Activated CD8-positive, alpha-beta T cell treated with anti-CD3 and anti-CD28 coated beads for 36 hours (primary cell): Measurements from ENCODE around the gene PRPF4. TPM values are rescaled to one million over a fixed set of nuclear protein-coding genes. Genes with fewer than 3 reads are reported as not detected.
"Not testable (repeated sequence)": the region's sequence is repeated elsewhere in the genome, so short reads cannot be mapped to it uniquely, and the experiment has no call there.

Experiments
- ATAC-seq: fragments of 200-7000 bp; cut with Tn5 transposase; one replicate; pipeline ENCODE4 v1.10.0; 2021; ENCODE audit warnings: mild to moderate bottlenecking, moderate library complexity
- CTCF ChIA-PET: fragments of 350-600 bp; sonication (Branson Sonifier 250); formaldehyde crosslinking; loops from one replicate; lab custom pipeline; 2021; ENCODE audit warnings: antibody characterized with exemption; lab: Charles Lee
- POLR2A ChIA-PET: fragments of 350-600 bp; sonication (Branson Sonifier 250); formaldehyde crosslinking; loops from one replicate; lab custom pipeline; 2021; ENCODE audit warnings: antibody characterized with exemption; lab: Charles Lee
- DNase-seq: peaks from one replicate; pipeline ENCODE4 v3.0.0-alpha.2; 2020
- H3K27ac Mint-ChIP-seq: one replicate; pipeline ENCODE4 v1.8.0; 2021; ENCODE audit warnings: mild to moderate bottlenecking, mixed read lengths
- H3K27me3 Mint-ChIP-seq: one replicate; pipeline ENCODE4 v1.8.0; 2021; ENCODE audit warnings: mixed read lengths
- H3K36me3 Mint-ChIP-seq: one replicate; pipeline ENCODE4 v1.8.0; 2021; ENCODE audit warnings: low read depth, mixed read lengths
- H3K4me1 Mint-ChIP-seq: one replicate; pipeline ENCODE4 v1.8.0; 2021; ENCODE audit warnings: low read depth, mixed read lengths
- H3K4me3 Mint-ChIP-seq: one replicate; pipeline ENCODE4 v1.8.0; 2021; ENCODE audit warnings: mild to moderate bottlenecking, moderate library complexity, mixed read lengths
- H3K9me3 Mint-ChIP-seq: one replicate; pipeline ENCODE4 v1.8.0; 2021; ENCODE audit warnings: mixed read lengths
- CTCF ChIP-seq: fragments of 200-600 bp; IDR thresholded peaks from one replicate; pipeline ENCODE4 v1.8.0; 2022; ENCODE audit warnings: antibody characterized with exemption, mild to moderate bottlenecking
- intact Hi-C: fragments of 100-400 bp; cut with micrococcal nuclease; formaldehyde crosslinking; loops from one replicate; pipeline ENCODE4 v1.10.0; 2022
- total RNA-seq, 2 experiments: library from RNA; stranded (reverse); gene quantifications; one replicate each; pipeline ENCODE4 v1.2.3, GENCODE V29; 2021

Gene PRPF4
- total RNA-seq, 2 experiments from 2014 or later: 52.9 to 56.5 TPM

- Mint-ChIP-seq H3K27ac (no peak overlapping the region), H3K27me3 (no peaks in the 10 kb centered on the region), H3K4me1 (peaks cover 2% of the 10 kb centered on the region), H3K36me3 (peaks cover 12% of the 10 kb centered on the region), H3K9me3 (peaks cover 7% of the 10 kb centered on the region), H3K4me3 (no peak overlapping the region)
- DNase-seq (no peak), ATAC-seq (no peak)
- no peak for TF ChIP-seq CTCF
- intact Hi-C loops: no loop called here
- POLR2A ChIA-PET: interaction anchor here (1.0 kb wide), 1 partner anchor 22 kb away, joined by 3 read pairs; no protein-coding TSS in a partner anchor
- CTCF ChIA-PET: no interaction called here
These were observed 29.6 kb upstream of the PRPF4 start for GRCh38 chr9:113245894-113246293.

GRCh38 chr9:113246928-113247327 is 28.5 kb upstream of the PRPF4 start:
- no peaks in the 10 kb centered on the region for H3K4me1 Mint-ChIP-seq
- CTCF ChIA-PET: no interaction called here
- ATAC-seq (no peak), DNase-seq (no peak)
- intact Hi-C loops: no loop called here
- peaks cover 7% of the 10 kb centered on the region for H3K9me3 Mint-ChIP-seq
- POLR2A ChIA-PET: interaction anchor here (0.5 kb wide), 1 partner anchor 235 kb away, joined by 3 read pairs; the partner anchor contains the start of gene ZNF883
- H3K27me3 Mint-ChIP-seq: no peaks in the 10 kb centered on the region
- peaks cover 9% of the 10 kb centered on the region for H3K36me3 Mint-ChIP-seq
- H3K4me3 Mint-ChIP-seq: no peak overlapping the region
- no peak for TF ChIP-seq CTCF
- H3K27ac Mint-ChIP-seq: no peak overlapping the region

GRCh38 chr9:113247640-113248039 is 27.8 kb upstream of the PRPF4 start:
- Mint-ChIP-seq H3K27ac (no peak overlapping the region), H3K4me3 (no peak overlapping the region), H3K4me1 (no peaks in the 10 kb centered on the region), H3K9me3 (peaks cover 7% of the 10 kb centered on the region), H3K27me3 (no peaks in the 10 kb centered on the region), H3K36me3 (peaks cover 9% of the 10 kb centered on the region)
- TF ChIP-seq CTCF: no peak
- ATAC-seq: no peak
- CTCF ChIA-PET: interaction anchor here (1.3 kb wide), 1 partner anchor 26 kb away, joined by 4 read pairs; no protein-coding TSS in a partner anchor
- DNase-seq: no peak
- POLR2A ChIA-PET: interaction anchor here (0.5 to 0.6 kb wide), 2 partner anchors 155 to 236 kb away, joined by 3 to 5 read pairs; partner anchors contain the start of gene ZNF883
- intact Hi-C loops: no loop called here

GRCh38 chr9:113249661-113250060 is 25.8 kb upstream of the PRPF4 start:
- H3K4me1 Mint-ChIP-seq, H3K4me3 Mint-ChIP-seq, CTCF ChIA-PET, H3K27me3 Mint-ChIP-seq, DNase-seq, H3K36me3 Mint-ChIP-seq, H3K9me3 Mint-ChIP-seq, intact Hi-C loops, H3K27ac Mint-ChIP-seq, ATAC-seq: not testable (repeated sequence)
- POLR2A ChIA-PET: interaction anchor here (0.6 kb wide), 1 partner anchor 1036 kb away, joined by 5 read pairs; no protein-coding TSS in a partner anchor

- no peak overlapping the region for H3K4me3 Mint-ChIP-seq
- H3K4me1 Mint-ChIP-seq: no peaks in the 10 kb centered on the region
- no peak for TF ChIP-seq CTCF
- H3K9me3 Mint-ChIP-seq: peaks cover 7% of the 10 kb centered on the region
- POLR2A ChIA-PET: no interaction called here
- peaks cover 9% of the 10 kb centered on the region for H3K36me3 Mint-ChIP-seq
- ATAC-seq (no peak), DNase-seq (no peak)
- CTCF ChIA-PET: interaction anchor here (0.8 kb wide), 1 partner anchor 23 kb away, joined by 4 read pairs; no protein-coding TSS in a partner anchor
- H3K27ac Mint-ChIP-seq: no peak overlapping the region
- H3K27me3 Mint-ChIP-seq: no peaks in the 10 kb centered on the region
- intact Hi-C loops: no loop called here
These were observed 24.7 kb upstream of the PRPF4 start for GRCh38 chr9:113250807-113251206.
